Measurements from ENCODE around the gene TBXAS1.

Gene TBXAS1

GRCh38 chr7:139972029-139972428, 143.0 kb downstream of the TBXAS1 start:
- Histone ChIP-seq H3K9ac (ENCODE audit: low read length) (no peak overlapping the region), H3K4me3 (ENCODE audit: low read length) (no peak overlapping the region), H3K4me1 (ENCODE audit: low read length) (no peaks in the 10 kb centered on the region), H3K36me3 (replicated peaks; ENCODE audit: insufficient read depth, low read length) (no peaks in the 10 kb centered on the region), H3K9me2 (replicated peaks; ENCODE audit: insufficient read depth, low read length) (no peaks in the 10 kb centered on the region), H3K9me3 (replicated peaks; ENCODE audit: insufficient read depth, low read length) (no peaks in the 10 kb centered on the region), H3F3A (ENCODE audit: insufficient read depth, low read length) (no peaks in the 10 kb centered on the region), H3K27me3 (replicated peaks; ENCODE audit: insufficient read depth, low read length) (no peaks in the 10 kb centered on the region), H2AFZ (ENCODE audit: low read length) (no peak overlapping the region), H3K4me2 (ENCODE audit: low read depth, low read length) (no peak overlapping the region), H3K79me2 (ENCODE audit: low read length) (no peaks in the 10 kb centered on the region), H3K27ac (ENCODE audit: low read length) (no peak overlapping the region), H4K20me1 (ENCODE audit: insufficient read depth, low read length) (no peaks in the 10 kb centered on the region)
- no peak for DNase-seq
- TF ChIP-seq EZH2 (optimal IDR thresholded peaks at IDR 0.05; ENCODE audit: low read depth, low read length): no peak
- TF ChIP-seq EZH2phosphoT487 (IDR thresholded peaks at IDR 0.05; ENCODE audit: low read length): no peak

GRCh38 chr7:139973101-139974050, 144.3 kb downstream of the TBXAS1 start:
- TF ChIP-seq CTCF (IDR thresholded peaks at IDR 0.05; ENCODE audit: low read length): no peak
- TF ChIP-seq EZH2 (optimal IDR thresholded peaks at IDR 0.05; ENCODE audit: low read depth, low read length): no peak
- no peak for TF ChIP-seq EZH2phosphoT487 (IDR thresholded peaks at IDR 0.05; ENCODE audit: low read length)
- no peak overlapping the region for H3K9ac ChIP-seq (ENCODE audit: low read length)
- H4K20me1 ChIP-seq (ENCODE audit: insufficient read depth, low read length): no peaks in the 10 kb centered on the region
- H3F3A ChIP-seq (ENCODE audit: insufficient read depth, low read length): no peaks in the 10 kb centered on the region
- H3K4me2 ChIP-seq (ENCODE audit: low read depth, low read length): no peak overlapping the region
- H3K36me3 ChIP-seq (replicated peaks; ENCODE audit: insufficient read depth, low read length): no peaks in the 10 kb centered on the region
- H3K4me1 ChIP-seq (ENCODE audit: low read length): no peaks in the 10 kb centered on the region
- H3K9me3 ChIP-seq (replicated peaks; ENCODE audit: insufficient read depth, low read length): no peaks in the 10 kb centered on the region
- no peaks in the 10 kb centered on the region for H3K79me2 ChIP-seq (ENCODE audit: low read length)
- H3K27ac ChIP-seq (ENCODE audit: low read length): no peak overlapping the region
- H3K4me3 ChIP-seq (ENCODE audit: low read length): no peak overlapping the region
- H2AFZ ChIP-seq (ENCODE audit: low read length): no peak overlapping the region
- no peak for DNase-seq
- H3K9me2 ChIP-seq (replicated peaks; ENCODE audit: insufficient read depth, low read length): no peaks in the 10 kb centered on the region
- H3K27me3 ChIP-seq (replicated peaks; ENCODE audit: insufficient read depth, low read length): no peaks in the 10 kb centered on the region

GRCh38 chr7:139974179-139974811, 145.2 kb downstream of the TBXAS1 start:
- H3K9me2 ChIP-seq (replicated peaks; ENCODE audit: insufficient read depth, low read length): no peaks in the 10 kb centered on the region
- H3K79me2 ChIP-seq (ENCODE audit: low read length): no peaks in the 10 kb centered on the region
- TF ChIP-seq EZH2 (optimal IDR thresholded peaks at IDR 0.05; ENCODE audit: low read depth, low read length) (no peak), EZH2phosphoT487 (IDR thresholded peaks at IDR 0.05; ENCODE audit: low read length) (no peak), CTCF (IDR thresholded peaks at IDR 0.05; ENCODE audit: low read length) (no peak)
- H3K9me3 ChIP-seq (replicated peaks; ENCODE audit: insufficient read depth, low read length): no peaks in the 10 kb centered on the region
- no peaks in the 10 kb centered on the region for H3K36me3 ChIP-seq (replicated peaks; ENCODE audit: insufficient read depth, low read length)
- H3K4me1 ChIP-seq (ENCODE audit: low read length): no peaks in the 10 kb centered on the region
- H2AFZ ChIP-seq (ENCODE audit: low read length): no peak overlapping the region
- no peaks in the 10 kb centered on the region for H4K20me1 ChIP-seq (ENCODE audit: insufficient read depth, low read length)
- H3K9ac ChIP-seq (ENCODE audit: low read length): no peak overlapping the region
- DNase-seq: no peak
- no peak overlapping the region for H3K4me2 ChIP-seq (ENCODE audit: low read depth, low read length)
- no peaks in the 10 kb centered on the region for H3F3A ChIP-seq (ENCODE audit: insufficient read depth, low read length)
- no peaks in the 10 kb centered on the region for H3K27me3 ChIP-seq (replicated peaks; ENCODE audit: insufficient read depth, low read length)
- H3K4me3 ChIP-seq (ENCODE audit: low read length): no peak overlapping the region
- H3K27ac ChIP-seq (ENCODE audit: low read length): no peak overlapping the region
